Fibroblast of pulmonary artery (primary cell): Measurements from ENCODE around the gene HMX3.

ENCODE experiments used
- DNase-seq: peaks from one replicate; pipeline ENCODE4 v3.0.0-alpha.2; 2010; ENCODE audit warnings: low read depth
- H3K4me3 ChIP-seq: replicated peaks from 2 replicates; pipeline ENCODE4 v1.5.1; 2011; ENCODE audit warnings: low read depth, mild to moderate bottlenecking, control low read depth, low read length, moderate library complexity
- CTCF ChIP-seq: IDR thresholded peaks from 2 replicates; pipeline ENCODE4 v1.5.1; 2011; ENCODE audit warnings: mild to moderate bottlenecking, control low read depth, low read length, inconsistent platforms; ENCODE audit errors: missing control alignments

HMX3 gene

GRCh38 chr10:123140164-123140982 is 4.6 kb downstream of the HMX3 start:
- DNase-seq, result no peak
- TF ChIP-seq CTCF, result no peak
- H3K4me3 ChIP-seq, result no peak overlapping the region

GRCh38 chr10:123140983-123141390 is 5.2 kb downstream of the HMX3 start:
- no peak for TF ChIP-seq CTCF
- H3K4me3 ChIP-seq, result no peak overlapping the region
- no peak for DNase-seq

- DNase-seq, result no peak
- H3K4me3 ChIP-seq, result no peak overlapping the region
- TF ChIP-seq CTCF, result no peak
Observed at GRCh38 chr10:123141791-123142700, 6.3 kb downstream of the HMX3 start.

GRCh38 chr10:123142701-123143161 is 7.0 kb downstream of the HMX3 start:
- H3K4me3 ChIP-seq, result no peak overlapping the region
- no peak for TF ChIP-seq CTCF
- DNase-seq, result no peak

GRCh38 chr10:123143162-123143824 is 7.5 kb downstream of the HMX3 start:
- TF ChIP-seq CTCF, result no peak
- no peak for DNase-seq

GRCh38 chr10:123143825-123144168 is 8.0 kb downstream of the HMX3 start:
- no peak for DNase-seq
- no peak overlapping the region for H3K4me3 ChIP-seq
- TF ChIP-seq CTCF, result no peak

More at GRCh38 chr10:123143162-123143824, 7.5 kb downstream of the HMX3 start:
- no peak overlapping the region for H3K4me3 ChIP-seq
